HG02970 (cell line): Measurements from ENCODE around the gene RMDN3.

Source experiments
- ATAC-seq: cut with Tn5 transposase; IDR thresholded peaks from one replicate; pipeline ENCODE4 v1.9.1; 2021; ENCODE audit warnings: mild to moderate bottlenecking, moderate library complexity, moderate number of reproducible peaks; ENCODE audit not compliant: unreplicated experiment, low FRiP score

Gene RMDN3

DNA sequence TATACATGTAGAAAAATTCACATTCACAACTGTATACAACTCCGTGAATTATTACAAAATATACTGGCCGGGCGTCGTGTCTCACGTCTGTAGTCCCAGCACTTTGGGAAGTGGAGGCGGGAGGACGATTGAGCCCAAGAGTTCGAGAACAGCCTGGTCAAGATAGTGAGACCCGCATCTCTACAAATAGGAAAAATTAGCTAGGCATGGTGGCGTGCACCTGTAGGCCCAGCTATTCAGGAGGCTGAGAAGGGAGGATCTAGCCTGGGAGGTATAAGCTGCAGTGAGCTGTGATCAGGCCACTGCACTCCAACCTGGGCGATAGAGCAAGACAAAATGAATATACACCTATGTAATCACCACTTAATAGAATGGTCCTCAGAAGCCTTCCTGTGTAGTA is 58.8 kb downstream of the RMDN3 start:
- ATAC-seq = no peak

GRCh38 chr15:40695469-40695890 is 59.6 kb downstream of the RMDN3 start:
- ATAC-seq = no peak

DNA sequence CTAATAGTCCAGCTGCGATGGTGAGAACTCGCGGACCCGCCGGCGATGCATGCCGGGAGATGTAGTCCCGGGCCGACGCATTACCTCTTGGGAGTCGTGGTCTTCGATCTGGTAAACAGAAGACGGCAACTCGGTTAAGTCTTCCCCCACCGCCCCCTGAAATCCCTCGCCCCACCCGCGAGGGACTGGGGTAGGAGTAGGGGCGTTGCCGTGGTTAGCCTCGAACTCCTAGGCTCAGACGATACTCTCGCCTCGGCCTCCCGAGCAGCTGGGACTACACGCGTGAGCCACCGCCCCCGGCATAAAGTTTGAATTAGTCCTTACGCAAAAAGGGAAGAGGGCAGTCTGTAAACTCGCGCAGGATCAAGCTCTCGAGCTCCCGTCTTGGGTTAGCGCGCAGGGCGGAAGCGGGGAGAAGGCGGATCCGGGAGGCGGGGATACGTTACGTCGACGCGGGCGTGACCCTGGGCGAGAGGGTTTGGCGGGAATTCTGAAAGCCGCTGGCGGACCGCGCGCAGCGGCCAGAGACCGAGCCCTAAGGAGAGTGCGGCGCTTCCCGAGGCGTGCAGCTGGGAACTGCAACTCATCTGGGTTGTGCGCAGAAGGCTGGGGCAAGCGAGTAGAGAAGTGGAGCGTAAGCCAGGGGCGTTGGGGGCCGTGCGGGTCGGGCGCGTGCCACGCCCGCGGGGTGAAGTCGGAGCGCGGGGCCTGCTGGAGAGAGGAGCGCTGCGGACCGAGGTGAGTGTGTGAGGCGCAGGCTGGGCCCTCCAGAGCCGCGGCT is 60.2 kb downstream of the RMDN3 start, which contains the start of gene RAD51:
TSS of gene RAD51 (plus strand) at position 487 of the 781 bp plus-strand sequence. CDS start 3,585 bp downstream, outside the sequence.
- ATAC-seq = peak; percentile 78

DNA sequence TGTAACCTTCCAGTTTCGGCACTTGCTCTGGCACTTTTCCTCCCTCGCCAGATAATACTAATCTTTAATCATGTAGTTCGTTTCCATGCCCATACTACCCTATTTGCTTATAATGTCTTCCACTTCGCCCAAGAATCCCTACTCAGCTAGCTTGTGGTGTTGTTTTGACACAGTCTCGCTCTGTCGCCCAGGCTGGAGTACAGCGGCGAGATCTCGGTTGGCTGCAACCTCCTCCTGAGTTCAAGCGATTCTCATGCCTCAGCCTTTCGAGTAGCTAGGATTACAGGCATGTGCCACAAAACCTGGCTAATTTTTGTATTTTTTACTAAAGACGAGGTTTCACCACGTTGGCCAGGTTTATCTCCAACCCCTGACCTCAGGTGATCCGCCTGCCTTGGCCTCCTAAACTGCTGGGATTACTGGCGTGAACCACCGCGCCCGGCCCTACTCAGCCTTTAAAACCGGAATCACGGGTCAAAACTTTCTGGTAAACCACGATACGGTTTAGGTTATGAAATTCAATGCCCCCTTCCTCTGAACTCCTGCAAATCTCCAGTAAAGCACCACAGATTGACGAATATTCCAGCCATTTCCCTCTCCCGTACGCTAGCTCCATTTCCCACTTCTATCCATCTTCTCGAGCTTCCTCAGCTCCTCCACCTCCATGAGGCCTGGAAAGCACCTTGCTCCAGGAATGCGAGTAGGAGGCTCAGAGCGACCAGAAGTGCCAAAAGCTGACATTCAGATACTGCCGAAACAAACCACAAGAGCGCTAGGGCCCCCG is 61.0 kb downstream of the RMDN3 start:
- ATAC-seq = no peak

DNA sequence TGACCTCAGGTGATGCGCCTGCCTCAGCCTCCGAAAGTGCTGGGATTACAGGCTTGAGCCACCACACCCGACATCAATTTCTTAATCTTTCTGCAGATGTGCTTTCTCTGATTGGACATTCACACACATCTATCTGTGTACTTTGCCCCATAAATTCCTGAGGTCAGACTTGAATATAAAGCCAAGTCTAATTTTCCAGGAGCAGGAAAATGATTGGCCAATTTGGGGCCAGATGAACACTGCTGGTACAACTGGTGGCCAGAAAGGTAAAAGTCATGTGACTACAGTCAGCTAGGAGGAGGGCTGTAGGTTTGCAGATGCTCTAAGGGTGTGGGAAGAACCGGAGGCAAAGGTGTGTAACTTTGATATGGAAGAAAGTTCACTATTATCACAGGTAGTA is 63.3 kb downstream of the RMDN3 start:
- ATAC-seq = no peak

DNA sequence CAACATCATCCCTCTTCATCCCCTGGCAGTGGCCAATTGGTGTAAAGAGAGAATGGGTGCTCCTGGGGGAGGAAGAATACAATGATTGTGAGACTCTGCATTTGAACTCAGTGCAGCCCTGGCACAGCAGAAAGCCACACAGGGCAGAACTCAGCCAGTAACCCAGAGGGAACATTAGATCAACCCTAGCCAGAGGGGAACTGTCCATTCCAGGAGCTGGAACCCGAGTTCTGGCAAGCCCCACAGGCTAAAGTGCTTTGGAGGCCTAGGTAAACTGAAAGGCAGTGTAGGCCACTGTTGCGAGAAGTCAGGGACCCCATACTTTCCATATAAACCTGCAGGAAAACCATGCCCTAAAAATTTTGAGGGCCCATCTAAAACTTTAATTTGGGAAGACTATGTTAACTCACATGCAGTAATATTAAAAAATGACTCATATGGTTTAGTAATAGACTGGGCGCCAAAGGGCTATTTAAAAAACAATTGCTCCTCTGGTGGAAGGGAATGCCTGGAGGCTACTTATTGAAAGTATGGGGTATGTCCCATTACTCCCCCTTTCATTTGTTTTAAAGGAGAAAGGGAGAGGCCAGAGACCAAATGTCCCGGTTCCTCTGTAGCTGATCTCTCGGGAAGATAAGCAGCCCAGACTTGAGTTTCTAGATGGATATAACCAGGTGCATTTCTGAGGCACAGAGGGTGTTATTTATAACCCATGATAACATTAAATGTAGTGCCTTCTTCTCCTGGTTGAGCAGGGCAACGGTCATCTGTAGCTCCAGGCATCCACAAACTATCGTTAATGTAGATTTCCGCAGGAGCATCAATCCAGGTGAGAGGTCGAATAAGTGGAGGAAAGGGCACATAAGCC is 65.9 kb downstream of the RMDN3 start:
- ATAC-seq = no peak
